ENCODE measurements around the gene CPB2. TPM values are rescaled to one million over a fixed set of nuclear protein-coding genes. Genes with fewer than 3 reads are reported as not detected.

The CPB2 gene
- total RNA-seq, 4 donors from 2014 or later: not detected

DNA sequence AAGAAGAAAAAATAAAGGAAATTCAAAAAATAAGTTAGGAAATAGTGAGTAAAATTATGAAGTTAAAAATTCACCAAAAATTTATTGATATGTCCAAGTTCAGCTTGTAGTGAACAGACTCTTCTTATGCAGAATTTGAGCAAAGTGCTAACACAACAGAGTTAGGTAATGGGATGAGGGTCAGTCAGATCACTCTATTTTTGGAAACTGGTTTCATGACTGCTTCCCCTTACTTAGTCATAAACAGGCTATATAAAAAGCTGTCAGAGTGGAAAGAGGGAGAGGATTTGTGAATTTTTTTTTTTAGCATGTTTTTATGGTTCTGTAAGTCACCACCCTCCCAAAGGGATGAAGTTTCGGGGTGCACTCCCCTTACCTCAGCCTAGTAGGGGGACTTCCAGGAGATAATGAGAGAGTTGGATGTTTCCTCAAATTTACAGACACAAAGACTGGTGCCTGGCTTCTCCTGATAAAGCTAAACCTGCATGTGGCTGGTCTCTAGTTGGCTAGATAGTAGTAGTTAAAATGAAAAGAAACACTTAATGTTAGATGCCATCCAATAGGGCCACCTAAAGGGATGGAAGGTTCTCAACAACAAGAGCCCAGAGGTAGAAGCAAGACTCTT, 4.5 kb downstream of the CPB2 start:
- TF ChIP-seq, protein P1, sequence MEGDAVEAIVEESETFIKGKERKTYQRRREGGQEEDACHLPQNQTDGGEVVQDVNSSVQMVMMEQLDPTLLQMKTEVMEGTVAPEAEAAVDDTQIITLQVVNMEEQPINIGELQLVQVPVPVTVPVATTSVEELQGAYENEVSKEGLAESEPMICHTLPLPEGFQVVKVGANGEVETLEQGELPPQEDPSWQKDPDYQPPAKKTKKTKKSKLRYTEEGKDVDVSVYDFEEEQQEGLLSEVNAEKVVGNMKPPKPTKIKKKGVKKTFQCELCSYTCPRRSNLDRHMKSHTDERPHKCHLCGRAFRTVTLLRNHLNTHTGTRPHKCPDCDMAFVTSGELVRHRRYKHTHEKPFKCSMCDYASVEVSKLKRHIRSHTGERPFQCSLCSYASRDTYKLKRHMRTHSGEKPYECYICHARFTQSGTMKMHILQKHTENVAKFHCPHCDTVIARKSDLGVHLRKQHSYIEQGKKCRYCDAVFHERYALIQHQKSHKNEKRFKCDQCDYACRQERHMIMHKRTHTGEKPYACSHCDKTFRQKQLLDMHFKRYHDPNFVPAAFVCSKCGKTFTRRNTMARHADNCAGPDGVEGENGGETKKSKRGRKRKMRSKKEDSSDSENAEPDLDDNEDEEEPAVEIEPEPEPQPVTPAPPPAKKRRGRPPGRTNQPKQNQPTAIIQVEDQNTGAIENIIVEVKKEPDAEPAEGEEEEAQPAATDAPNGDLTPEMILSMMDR (IDR thresholded peaks at IDR 0.05): no peak
- DNase-seq (ENCODE audit: low spot score): no peak
- no peak for ATAC-seq (ENCODE audit: low FRiP score)

DNA sequence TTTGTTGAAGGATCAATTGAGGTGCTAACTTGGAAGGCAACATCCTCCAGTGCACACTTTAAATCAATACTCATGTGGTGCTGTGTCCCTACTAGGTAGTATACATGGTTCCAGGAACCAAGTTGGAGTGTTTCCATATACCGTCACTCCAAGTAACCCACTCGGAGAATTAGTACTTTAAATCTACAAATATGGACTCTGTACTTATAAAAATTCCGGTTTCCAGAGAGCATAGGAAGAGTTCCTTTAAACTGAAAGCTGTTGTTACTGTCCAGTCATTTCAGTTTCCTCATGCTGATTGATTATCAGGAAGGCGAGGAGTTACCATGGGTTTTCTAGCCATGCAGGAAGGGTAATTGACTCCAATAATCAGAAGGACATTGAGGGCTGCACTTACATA, 7.2 kb downstream of the CPB2 start:
- TF ChIP-seq, protein P1 (IDR thresholded peaks at IDR 0.05): no peak
- DNase-seq (ENCODE audit: low spot score) (no peak), ATAC-seq (ENCODE audit: low FRiP score) (no peak)

DNA sequence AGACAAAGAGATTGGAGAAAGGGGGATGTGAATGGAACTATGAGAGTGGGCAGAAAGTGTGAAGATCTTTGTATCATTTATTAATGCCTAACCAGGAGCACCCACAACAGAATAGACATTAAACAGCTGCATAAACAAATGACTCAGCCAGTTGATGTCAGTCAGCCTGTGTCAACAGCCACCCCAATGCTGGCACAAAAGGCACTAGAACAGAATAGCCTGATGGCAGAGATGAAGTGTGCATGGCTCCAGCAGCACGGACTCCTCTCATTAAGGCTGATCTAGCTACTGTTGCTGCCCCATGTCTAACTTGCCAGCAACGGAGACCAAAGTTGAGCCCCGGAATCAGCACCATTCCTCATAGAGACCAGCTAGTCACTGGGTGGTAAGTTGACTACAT, 7.8 kb downstream of the CPB2 start:
- DNase-seq (ENCODE audit: low spot score): no peak
- TF ChIP-seq, protein P1 (IDR thresholded peaks at IDR 0.05): no peak
- no peak for ATAC-seq (ENCODE audit: low FRiP score)

DNA sequence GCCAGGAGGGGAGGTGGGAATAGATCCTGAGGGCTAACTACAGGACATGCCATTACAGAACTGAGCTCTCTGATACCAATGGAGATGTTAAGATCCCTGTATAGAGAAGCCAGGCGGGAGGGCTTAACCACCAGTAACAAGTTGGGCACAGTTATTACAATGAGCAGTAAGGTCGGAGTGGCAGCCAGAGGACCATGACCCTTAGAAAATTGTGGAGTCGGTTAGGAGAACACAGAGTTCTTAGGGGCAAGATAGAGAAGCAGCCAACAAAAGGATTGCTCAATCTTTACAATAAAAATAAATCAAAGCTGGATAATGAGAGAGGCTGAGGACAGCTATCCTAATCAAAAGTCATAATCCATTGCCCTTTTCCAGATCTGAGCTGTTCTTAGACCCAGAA, 10.4 kb downstream of the CPB2 start:
- DNase-seq (ENCODE audit: low spot score) (no peak), ATAC-seq (ENCODE audit: low FRiP score) (no peak)
- TF ChIP-seq, protein P1 (IDR thresholded peaks at IDR 0.05): no peak

DNA sequence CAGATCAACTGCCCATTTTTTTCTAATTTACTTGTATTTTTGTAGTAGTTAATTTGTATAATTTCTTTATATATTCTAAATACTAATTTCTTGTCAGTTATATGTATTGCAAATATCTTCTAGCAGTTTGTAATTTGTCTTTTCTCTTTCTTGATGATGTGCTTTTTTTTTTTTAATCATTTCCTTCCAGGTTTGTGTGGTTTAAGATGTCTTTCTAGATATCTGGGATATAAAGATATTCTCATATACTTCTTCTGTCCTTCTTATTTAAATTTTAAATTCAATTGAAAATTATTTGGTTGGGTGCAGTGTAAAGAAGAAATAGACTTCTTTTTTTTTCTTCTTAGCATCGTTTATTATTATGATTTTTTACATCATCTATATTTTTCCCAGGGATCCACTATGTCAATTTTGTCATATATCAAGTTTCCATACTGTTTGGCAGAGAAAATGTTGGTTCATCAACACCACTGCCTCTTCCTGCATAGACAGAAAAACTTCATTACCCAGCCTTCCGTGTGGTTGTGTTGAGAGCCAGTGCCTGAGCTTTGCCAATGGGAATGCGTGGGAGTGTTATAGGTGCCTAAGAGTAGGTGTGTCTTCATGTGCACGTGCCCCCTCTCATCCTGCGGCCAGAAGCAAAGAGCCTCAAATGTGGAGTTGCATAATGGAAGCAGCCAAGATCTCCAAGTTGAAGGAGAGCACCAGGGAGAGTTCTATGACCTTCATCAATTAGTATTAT, 15.8 kb downstream of the CPB2 start:
- DNase-seq (ENCODE audit: low spot score) (no peak), ATAC-seq (ENCODE audit: low FRiP score) (no peak)

DNA sequence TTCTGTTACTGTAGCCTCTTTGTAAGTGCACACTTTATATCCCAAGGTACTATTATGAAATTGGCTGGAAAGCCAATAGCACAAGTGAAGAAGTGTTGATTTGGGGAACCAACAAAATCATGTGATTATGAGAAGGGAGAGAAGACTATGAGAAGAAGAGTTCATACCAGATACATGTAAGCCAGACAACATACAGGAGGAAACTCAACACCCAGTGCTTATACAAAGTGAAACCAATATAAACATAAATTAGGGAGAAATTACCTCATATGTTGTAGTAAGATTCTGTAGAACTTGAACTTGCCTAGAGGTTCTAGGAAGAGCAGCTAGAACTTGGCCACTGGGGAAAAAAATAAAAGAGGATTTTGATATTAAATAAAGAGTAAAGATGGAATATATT, 17.4 kb downstream of the CPB2 start:
- ATAC-seq (ENCODE audit: low FRiP score): no peak
- no peak for DNase-seq (ENCODE audit: low spot score)
- TF ChIP-seq, protein P1 (IDR thresholded peaks at IDR 0.05): no peak

More for the DNA sequence above, 15.8 kb downstream of the CPB2 start:
- TF ChIP-seq, protein P1 (IDR thresholded peaks at IDR 0.05): no peak

DNA sequence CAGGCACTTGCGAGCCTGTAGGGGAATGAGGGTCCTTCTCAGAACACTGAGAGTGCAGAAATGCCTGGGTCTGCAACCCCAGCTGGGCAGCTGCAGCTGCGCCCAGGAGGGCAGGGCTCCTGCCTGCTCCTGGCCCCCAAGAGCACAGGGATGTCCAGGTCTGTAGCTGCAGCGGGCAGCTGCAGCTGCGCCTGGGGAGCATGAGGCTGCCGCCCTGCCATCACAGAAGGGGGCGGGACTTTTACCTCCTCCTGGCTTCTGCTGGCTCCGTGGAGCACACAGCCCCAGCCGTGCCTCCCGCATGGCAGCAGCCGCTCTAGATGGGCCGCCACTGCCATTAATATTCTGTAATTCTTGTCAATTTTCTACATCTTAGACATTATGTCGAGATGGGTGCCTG, 17.8 kb downstream of the CPB2 start:
- TF ChIP-seq, protein P1 (IDR thresholded peaks at IDR 0.05): no peak
- ATAC-seq (ENCODE audit: low FRiP score) (no peak), DNase-seq (ENCODE audit: low spot score) (no peak)
